ENCODE results near the gene KIF3A. TPM values are rescaled to one million over a fixed set of nuclear protein-coding genes. Genes with fewer than 3 reads are reported as not detected.
A peak's percentile ranks its signal among the peaks of the same experiment; 100 is the strongest.

KIF3A gene
- total RNA-seq, 1 experiment from 2014 or later, result 13.2 TPM

GRCh38 chr5:132765311-132766019 is 28.1 kb upstream of the KIF3A start:
- Histone ChIP-seq H3K27me3 (ENCODE audit: insufficient read depth, low read length) (no peaks in the 10 kb centered on the region), H4K20me1 (ENCODE audit: control insufficient read depth, insufficient read depth, insufficient read length) (peaks cover 2% of the 10 kb centered on the region), H3K79me2 (ENCODE audit: insufficient read depth, low read length) (no peaks in the 10 kb centered on the region), H3T11ph (ENCODE audit: low read length) (no peak overlapping the region), H2BK5ac (ENCODE audit: insufficient read length, low read length) (no peak overlapping the region), H3K23me2 (ENCODE audit: insufficient read length, low read depth, low read length, poor library complexity, severe bottlenecking) (no peaks in the 10 kb centered on the region), H3K79me1 (ENCODE audit: insufficient read depth, low read depth, low read length, poor library complexity, severe bottlenecking) (no peaks in the 10 kb centered on the region), H3K4ac (ENCODE audit: low read depth, low read length) (no peak overlapping the region), H3K18ac (ENCODE audit: insufficient read length, low read depth, low read length) (no peak overlapping the region), H2AK5ac (ENCODE audit: insufficient read length, low read length) (no peak overlapping the region), H2BK20ac (ENCODE audit: low read depth, low read length, poor library complexity, severe bottlenecking) (no peak overlapping the region), H3K23ac (ENCODE audit: insufficient read length, low read depth, low read length) (no peak overlapping the region), H3K4me1 (ENCODE audit: insufficient read depth, low read length) (no peaks in the 10 kb centered on the region), H4K8ac (replicated peaks; ENCODE audit: insufficient read length, low read depth, low read length) (no peak overlapping the region), H3K14ac (ENCODE audit: insufficient read depth, low read length) (no peak overlapping the region; the same call in 1 of the 2 replicates), H2BK15ac (ENCODE audit: low read depth, low read length) (no peak overlapping the region), H2AFZ (ENCODE audit: low read length) (no peak overlapping the region), H3K56ac (ENCODE audit: insufficient read length, low read depth, low read length) (no peak overlapping the region), H2BK12ac (ENCODE audit: insufficient read length, low read depth, low read length) (no peak overlapping the region), H3K9ac (ENCODE audit: extremely low read depth, insufficient read length, low read length) (no peak overlapping the region), H2BK120ac (ENCODE audit: low read depth, low read length, poor library complexity, severe bottlenecking) (no peak overlapping the region), H3K4me2 (ENCODE audit: insufficient read depth, insufficient read length, low read length) (no peak overlapping the region), H3K27ac (ENCODE audit: insufficient read length, low read depth, low read length) (no peak overlapping the region), H3K9me3 (ENCODE audit: control insufficient read depth, low read depth, low read length) (no peaks in the 10 kb centered on the region), H4K5ac (ENCODE audit: insufficient read length, low read depth, low read length) (no peak overlapping the region), H4K91ac (ENCODE audit: insufficient read length, low read depth, low read length) (no peak overlapping the region)
- Mint-ChIP-seq H3K36me3 (ENCODE audit: insufficient read depth in 1 of 3, low read depth in 3 of 3) (peaks cover 5 to 26% (median 16%) of the 10 kb centered on the region in 3 experiments; a peak in 6 of 7 replicates), H3K27me3 (ENCODE audit: low read depth) (peaks cover 3% of the 10 kb centered on the region; the same call in 1 of the 2 replicates), H3K4me1 (peaks cover under 1% of the 10 kb centered on the region in 2 experiments; a peak in 2 of 4 replicates), H3K4me3 (no peak overlapping the region), H3K27ac (no peak overlapping the region), H3K9me3 (no peaks in the 10 kb centered on the region)
- peak; percentile 20 for DNase-seq
- WGBS (ENCODE audit: extremely low coverage, insufficient read length, low lambda C conversion rate), result no CpG with 5 or more reads among the region's 12 CpGs
- TF ChIP-seq CTCF (conservative IDR thresholded peaks at IDR 0.05), result no peak
